H1 (cell line): ENCODE data around the gene PDE6B. TPM values are rescaled to one million over a fixed set of nuclear protein-coding genes. Genes with fewer than 3 reads are reported as not detected.

ENCODE experiments used
- CBX8 ChIP-seq: fragments of 300-800, 300-1000 bp; sonication (generic); IDR thresholded peaks from 2 replicates; pipeline ENCODE4 v1.7.1; 2016; ENCODE audit warnings: low read depth, low read length, borderline replicate concordance
- GABPA ChIP-seq: IDR thresholded peaks from 2 replicates; pipeline ENCODE4 v1.6.1; 2011; ENCODE audit warnings: mild to moderate bottlenecking, low read length, moderate library complexity, borderline replicate concordance; ENCODE audit not compliant: insufficient read depth
- polyA plus RNA-seq, 7 experiments: library from polyadenylated mRNA; depleted of rRNA in 3 of 7; stranded (reverse) in 5 of 7; unstranded in 2 of 7; fragments of >200 nt in 5 of 7; fragments of 200-250 nt in 2 of 7; gene quantifications; 1 replicate in 5 of 7; 2 replicates in 1 of 7; 4 replicates in 1 of 7; pipeline versions ENCODE4 v1.2.1 to v1.2.3, GENCODE V29; 2011 to 2013; ENCODE audit warnings: missing spikeins in 2 of 7, mixed read lengths in 2 of 7
- total RNA-seq: library from RNA; stranded (reverse); fragmentation: NEBNext Ultra II Directional; extraction: Animal tissue kit (Norgen Biotek cat#: 25700); gene quantifications from 2 replicates; pipeline ENCODE4 v1.2.1, GENCODE V29; 2021
- TF ChIP-seq, protein P1 (sequence below): IDR thresholded peaks from 2 replicates; pipeline ENCODE4 v1.6.1; 2011; ENCODE audit warnings: low read length, improper control_type of control experiment
- TF ChIP-seq, protein P2 (sequence below): IDR thresholded peaks from 2 replicates; pipeline ENCODE4 v1.6.1; 2012; ENCODE audit warnings: inconsistent platforms

The PDE6B gene
- total and polyA plus RNA-seq, 2 of the 8 experiments (the other 6 are each of a cell fraction or from before 2014, with no cell fraction given) = 4.1 to 8.4 TPM

DNA sequence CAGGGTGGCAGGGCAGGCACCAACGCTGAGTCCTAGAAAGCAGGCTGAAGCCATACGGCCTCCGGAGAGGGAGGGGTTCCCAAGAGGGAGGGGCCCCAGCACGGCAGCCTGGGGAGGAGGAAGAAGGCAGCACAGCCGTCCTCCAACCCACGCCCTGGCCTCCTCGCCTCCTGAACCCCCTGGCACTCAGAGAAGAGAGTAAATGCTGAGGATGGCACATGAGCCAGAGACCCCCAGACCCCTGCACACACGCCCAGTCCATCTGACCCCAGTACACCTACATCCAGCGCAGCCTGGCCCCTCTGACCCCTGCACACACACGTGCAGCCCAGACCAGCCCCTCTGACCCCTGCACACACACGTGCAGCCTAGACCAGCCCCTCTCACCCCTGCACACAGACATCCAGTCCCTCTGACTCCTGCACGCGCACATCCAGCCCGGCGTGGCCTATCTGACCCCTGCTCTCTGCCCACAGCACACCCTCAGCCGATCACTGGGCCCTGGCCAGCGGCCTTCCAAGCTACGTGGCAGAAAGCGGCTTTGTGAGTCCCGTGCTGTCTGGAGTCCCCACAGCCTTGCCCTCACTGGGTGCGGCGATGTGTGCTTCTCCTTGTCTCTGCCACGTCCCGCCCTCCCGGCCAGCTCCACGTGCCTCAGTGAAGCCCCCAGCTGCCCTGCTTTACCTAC is 30.2 kb downstream of the PDE6B start (continued):
- TF ChIP-seq, protein P1, sequence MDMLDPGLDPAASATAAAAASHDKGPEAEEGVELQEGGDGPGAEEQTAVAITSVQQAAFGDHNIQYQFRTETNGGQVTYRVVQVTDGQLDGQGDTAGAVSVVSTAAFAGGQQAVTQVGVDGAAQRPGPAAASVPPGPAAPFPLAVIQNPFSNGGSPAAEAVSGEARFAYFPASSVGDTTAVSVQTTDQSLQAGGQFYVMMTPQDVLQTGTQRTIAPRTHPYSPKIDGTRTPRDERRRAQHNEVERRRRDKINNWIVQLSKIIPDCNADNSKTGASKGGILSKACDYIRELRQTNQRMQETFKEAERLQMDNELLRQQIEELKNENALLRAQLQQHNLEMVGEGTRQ = no peak
- TF ChIP-seq, protein P2, sequence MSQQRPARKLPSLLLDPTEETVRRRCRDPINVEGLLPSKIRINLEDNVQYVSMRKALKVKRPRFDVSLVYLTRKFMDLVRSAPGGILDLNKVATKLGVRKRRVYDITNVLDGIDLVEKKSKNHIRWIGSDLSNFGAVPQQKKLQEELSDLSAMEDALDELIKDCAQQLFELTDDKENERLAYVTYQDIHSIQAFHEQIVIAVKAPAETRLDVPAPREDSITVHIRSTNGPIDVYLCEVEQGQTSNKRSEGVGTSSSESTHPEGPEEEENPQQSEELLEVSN = no peak
- no peak for TF ChIP-seq GABPA
- TF ChIP-seq CBX8 = no peak
